Common myeloid progenitor, CD34-positive (primary cell): Measurements from ENCODE around the gene CENPN.

Experiments
- CTCF ChIA-PET: fragments of 350-600 bp; sonication (Branson Sonifier 250); formaldehyde crosslinking; loops from one replicate; lab custom pipeline; 2021; ENCODE audit warnings: antibody characterized with exemption; lab: Charles Lee
- POLR2A ChIA-PET: fragments of 350-600 bp; sonication (Branson Sonifier 250); formaldehyde crosslinking; loops from one replicate; lab custom pipeline; 2021; ENCODE audit warnings: antibody characterized with exemption; lab: Charles Lee
- DNase-seq, 3 donors: peaks; one replicate each; pipeline versions ENCODE4 v3.0.0 to v3.0.0-alpha.2; 2013
- H3K27ac ChIP-seq, 2 experiments: 1 replicate in 1 of 2; 2 replicates in 1 of 2; pipeline ENCODE4 v1.7.0; 2013; ENCODE audit warnings: inconsistent platforms in 2 of 2, low read length in 2 of 2, mild to moderate bottlenecking in 2 of 2, low read depth in 1 of 2, moderate library complexity in 1 of 2; ENCODE audit not compliant: severe bottlenecking in 2 of 2, insufficient read depth in 1 of 2, poor library complexity in 1 of 2
- H3K27me3 ChIP-seq, 5 experiments: replicated peaks in 2 of 5; 1 replicate in 3 of 5; 2 replicates in 2 of 5; pipeline versions ENCODE4 v1.6.1 to v1.7.0; 2013; ENCODE audit warnings: low read length in 4 of 5, mild to moderate bottlenecking in 2 of 5, moderate library complexity in 2 of 5, inconsistent platforms in 1 of 5; ENCODE audit not compliant: insufficient read depth in 5 of 5, control insufficient read depth in 4 of 5
- H3K36me3 ChIP-seq, 4 experiments: 1 replicate in 2 of 4; 2 replicates in 2 of 4; pipeline versions ENCODE4 v1.6.1 to v1.7.0; 2013; ENCODE audit warnings: low read length in 3 of 4, control low read depth in 1 of 4, mild to moderate bottlenecking in 1 of 4; ENCODE audit not compliant: control insufficient read depth in 4 of 4, insufficient read depth in 4 of 4
- H3K4me1 ChIP-seq, 4 experiments: 1 replicate in 3 of 4; 2 replicates in 1 of 4; pipeline versions ENCODE4 v1.6.1 to v1.7.1; 2013; ENCODE audit warnings: low read length in 3 of 4, mild to moderate bottlenecking in 3 of 4, control low read depth in 1 of 4, inconsistent platforms in 1 of 4, moderate library complexity in 1 of 4; ENCODE audit not compliant: control insufficient read depth in 4 of 4, insufficient read depth in 4 of 4; ENCODE audit errors: control extremely low read depth in 1 of 4
- H3K4me3 ChIP-seq, 7 experiments: 1 replicate in 4 of 7; 2 replicates in 3 of 7; pipeline versions ENCODE4 v1.5.1 to v1.7.0; 2013; ENCODE audit warnings: mild to moderate bottlenecking in 7 of 7, low read length in 6 of 7, moderate library complexity in 6 of 7, inconsistent platforms in 2 of 7, low read depth in 2 of 7, control low read depth in 1 of 7; ENCODE audit not compliant: insufficient read depth in 4 of 7, control insufficient read depth in 1 of 7; ENCODE audit errors: extremely low read depth in 1 of 7
- H3K9me3 ChIP-seq, 5 experiments: 1 replicate in 4 of 5; 2 replicates in 1 of 5; pipeline versions ENCODE4 v1.6.1 to v1.7.1; 2013; ENCODE audit warnings: low read length in 4 of 5, mild to moderate bottlenecking in 2 of 5, inconsistent platforms in 1 of 5, low read depth in 1 of 5, moderate library complexity in 1 of 5; ENCODE audit not compliant: control insufficient read depth in 4 of 5, insufficient read depth in 2 of 5; ENCODE audit errors: control extremely low read depth in 1 of 5
- WGBS: methylation state at CpG from one replicate; pipeline ENCODE4 v1.1.5; 2013; ENCODE audit not compliant: insufficient coverage; 5-methylcytosine and 5-hydroxymethylcytosine counted together

The CENPN gene

GRCh38 chr16:81073560-81074330, 66.7 kb downstream of the CENPN start:
- 74% methylated on average over 5 of the region's 5 CpGs for WGBS
- Histone ChIP-seq H3K27ac (no peak overlapping the region), H3K36me3 (no peaks in the 10 kb centered on the region), H3K4me1 (peaks cover 0 to 13% (median 10%) of the 10 kb centered on the region in 4 experiments), H3K27me3 (no peaks in the 10 kb centered on the region), H3K9me3 (no peaks in the 10 kb centered on the region), H3K4me3 (no peak overlapping the region)
- no peak for DNase-seq
- POLR2A ChIA-PET, result no interaction called here
- CTCF ChIA-PET, result interaction anchor here (0.6 to 2.1 kb wide), 5 partner anchors 10 to 262 kb away, joined by 3 to 8 read pairs (median 3); partner anchors contain the start of gene ATMIN

- ChIA-PET CTCF (interaction anchor here (0.6 to 2.0 kb wide), 3 partner anchors 13 to 42 kb away, joined by 3 to 7 read pairs (median 5); partner anchors contain the start of gene ATMIN), POLR2A (interaction anchor here (1.0 kb wide), 1 partner anchor 41 kb away, joined by 3 read pairs; no protein-coding TSS in a partner anchor)
Measured at GRCh38 chr16:81076566-81077075, 69.6 kb downstream of the CENPN start.

GRCh38 chr16:81077076-81077940, 70.3 kb downstream of the CENPN start, which contains the start of gene C16orf46:
Gene C16orf46, minus strand, starts transcription at chr16:81077238. Its CDS starts 13,283 bp downstream, at chr16:81063955.
- Histone ChIP-seq H3K27ac (peak within 1 kb of the TSS; percentile 94 to 98), H3K27me3 (no peaks in the 10 kb centered on the region), H3K36me3 (peaks cover 0 to 2% (median 0%) of the 10 kb centered on the region in 4 experiments), H3K9me3 (no peaks in the 10 kb centered on the region), H3K4me3 (peak within 1 kb of the TSS; percentile 66 to 90 (median 84)), H3K4me1 (peaks cover 0 to 13% (median 10%) of the 10 kb centered on the region in 4 experiments)
- DNase-seq, result peak; percentile 95 to 98 (median 96)
- CTCF ChIA-PET, result interaction anchor here (0.6 to 2.0 kb wide), 5 partner anchors 12 to 811 kb away, joined by 3 to 7 read pairs (median 4); partner anchors contain the start of gene ATMIN
- POLR2A ChIA-PET, result interaction anchor here (1.0 kb wide), 1 partner anchor 41 kb away, joined by 3 read pairs; no protein-coding TSS in a partner anchor
- WGBS, result 11% methylated on average over 58 of the region's 59 CpGs

More at GRCh38 chr16:81076566-81077075, 69.6 kb downstream of the CENPN start:
- 0% methylated on average over 27 of the region's 27 CpGs for WGBS
- Histone ChIP-seq H3K4me1 (peaks cover 0 to 13% (median 10%) of the 10 kb centered on the region in 4 experiments), H3K36me3 (no peaks in the 10 kb centered on the region), H3K27me3 (no peaks in the 10 kb centered on the region), H3K27ac (peak overlapping the region; percentile 94 to 98), H3K9me3 (no peaks in the 10 kb centered on the region), H3K4me3 (peak overlapping the region; percentile 66 to 90 (median 84))
- peak; percentile 89 to 96 (median 96) for DNase-seq

- WGBS, result 100% methylated on average over 1 of the region's 1 CpG
- Histone ChIP-seq H3K9me3 (no peaks in the 10 kb centered on the region), H3K27me3 (no peaks in the 10 kb centered on the region), H3K36me3 (peaks cover 0 to 6% (median under 1%) of the 10 kb centered on the region in 4 experiments), H3K4me1 (peaks cover 0 to 13% (median 10%) of the 10 kb centered on the region in 4 experiments), H3K4me3 (no peak overlapping the region), H3K27ac (no peak overlapping the region)
- no peak for DNase-seq
- CTCF ChIA-PET, result interaction anchor here (1.2 kb wide), 1 partner anchor 45 kb away, joined by 3 read pairs; the partner anchor contains the start of gene ATMIN
- POLR2A ChIA-PET, result interaction anchor here (0.6 kb wide), 1 partner anchor 137 kb away, joined by 6 read pairs; no protein-coding TSS in a partner anchor
Measured at GRCh38 chr16:81080233-81080632, 73.2 kb downstream of the CENPN start.

- H3K27ac ChIP-seq, result no peak overlapping the region
- H3K36me3 ChIP-seq, result peaks cover 0 to 6% (median under 1%) of the 10 kb centered on the region in 4 experiments
- no peak for DNase-seq
- H3K4me3 ChIP-seq, result no peak overlapping the region
- H3K4me1 ChIP-seq, result peaks cover 0 to 12% (median 8%) of the 10 kb centered on the region in 4 experiments
- CTCF ChIA-PET, result no interaction called here
- POLR2A ChIA-PET, result no interaction called here
- H3K27me3 ChIP-seq, result no peaks in the 10 kb centered on the region
- no peaks in the 10 kb centered on the region for H3K9me3 ChIP-seq
- 100% methylated on average over 1 of the region's 4 CpGs for WGBS
Measured at GRCh38 chr16:81081014-81081413, 74.0 kb downstream of the CENPN start.
